ENCODE data around the gene JMJD8.
A peak's percentile ranks its signal among the peaks of the same experiment; 100 is the strongest.

Gene JMJD8

GRCh38 chr16:684071-684794, at the start of gene JMJD8:
Gene JMJD8, minus strand, starts transcription at chr16:684334. Its CDS starts 15 bp downstream, at chr16:684319.
- peak within 1 kb of the TSS; percentile 62 for H3K27ac Mint-ChIP-seq
- peaks cover 3% of the 10 kb centered on the region for H3K36me3 Mint-ChIP-seq
- H3K27me3 Mint-ChIP-seq: no peaks in the 10 kb centered on the region
- peaks cover 20% of the 10 kb centered on the region for H3K4me1 Mint-ChIP-seq
- H3K9me3 Mint-ChIP-seq: no peaks in the 10 kb centered on the region
- H3K4me3 Mint-ChIP-seq: peak within 1 kb of the TSS; percentile 83

GRCh38 chr16:733382-734207, 49.5 kb upstream of the JMJD8 start:
- no peak overlapping the region for H3K27ac Mint-ChIP-seq
- no peak overlapping the region for H3K4me3 Mint-ChIP-seq
- no peaks in the 10 kb centered on the region for H3K4me1 Mint-ChIP-seq
- H3K27me3 Mint-ChIP-seq: no peaks in the 10 kb centered on the region
- no peaks in the 10 kb centered on the region for H3K9me3 Mint-ChIP-seq
- H3K36me3 Mint-ChIP-seq: peaks cover 7% of the 10 kb centered on the region

GRCh38 chr16:732936-733335, 48.8 kb upstream of the JMJD8 start:
- Mint-ChIP-seq H3K9me3 (no peaks in the 10 kb centered on the region), H3K4me3 (no peak overlapping the region), H3K27ac (no peak overlapping the region), H3K4me1 (no peaks in the 10 kb centered on the region), H3K27me3 (no peaks in the 10 kb centered on the region), H3K36me3 (peaks cover 5% of the 10 kb centered on the region)

GRCh38 chr16:732332-732731, 48.2 kb upstream of the JMJD8 start:
- Mint-ChIP-seq H3K27me3 (no peaks in the 10 kb centered on the region), H3K4me1 (no peaks in the 10 kb centered on the region), H3K36me3 (peaks cover 3% of the 10 kb centered on the region), H3K27ac (no peak overlapping the region), H3K9me3 (no peaks in the 10 kb centered on the region), H3K4me3 (no peak overlapping the region)

- H3K4me1 Mint-ChIP-seq: no peaks in the 10 kb centered on the region
- no peak overlapping the region for H3K27ac Mint-ChIP-seq
- no peak overlapping the region for H3K4me3 Mint-ChIP-seq
- H3K9me3 Mint-ChIP-seq: no peaks in the 10 kb centered on the region
- peaks cover 3% of the 10 kb centered on the region for H3K36me3 Mint-ChIP-seq
- H3K27me3 Mint-ChIP-seq: no peaks in the 10 kb centered on the region
Observed at GRCh38 chr16:730666-731509, 46.8 kb upstream of the JMJD8 start.

GRCh38 chr16:729768-730665, 45.9 kb upstream of the JMJD8 start:
- no peaks in the 10 kb centered on the region for H3K36me3 Mint-ChIP-seq
- no peaks in the 10 kb centered on the region for H3K4me1 Mint-ChIP-seq
- H3K9me3 Mint-ChIP-seq: no peaks in the 10 kb centered on the region
- H3K4me3 Mint-ChIP-seq: peak overlapping the region; percentile 23
- no peak overlapping the region for H3K27ac Mint-ChIP-seq
- no peaks in the 10 kb centered on the region for H3K27me3 Mint-ChIP-seq

- H3K36me3 Mint-ChIP-seq: no peaks in the 10 kb centered on the region
- no peaks in the 10 kb centered on the region for H3K9me3 Mint-ChIP-seq
- no peak overlapping the region for H3K4me3 Mint-ChIP-seq
- no peaks in the 10 kb centered on the region for H3K4me1 Mint-ChIP-seq
- H3K27ac Mint-ChIP-seq: no peak overlapping the region
- no peaks in the 10 kb centered on the region for H3K27me3 Mint-ChIP-seq
Observed at GRCh38 chr16:728890-729744, 45.0 kb upstream of the JMJD8 start.

GRCh38 chr16:728131-728889, 44.2 kb upstream of the JMJD8 start:
- no peak overlapping the region for H3K4me3 Mint-ChIP-seq
- H3K9me3 Mint-ChIP-seq: no peaks in the 10 kb centered on the region
- H3K4me1 Mint-ChIP-seq: no peaks in the 10 kb centered on the region
- no peaks in the 10 kb centered on the region for H3K36me3 Mint-ChIP-seq
- no peak overlapping the region for H3K27ac Mint-ChIP-seq
- no peaks in the 10 kb centered on the region for H3K27me3 Mint-ChIP-seq

GRCh38 chr16:727291-727977, 43.3 kb upstream of the JMJD8 start:
- Mint-ChIP-seq H3K4me1 (no peaks in the 10 kb centered on the region), H3K36me3 (no peaks in the 10 kb centered on the region), H3K27ac (no peak overlapping the region), H3K27me3 (no peaks in the 10 kb centered on the region), H3K4me3 (peak overlapping the region; percentile 42), H3K9me3 (no peaks in the 10 kb centered on the region)

GRCh38 chr16:726438-727290, 42.5 kb upstream of the JMJD8 start, which contains the start of the genes CCDC78 and HAGHL:
Gene CCDC78, minus strand, starts transcription at chr16:726443. Its CDS starts 76 bp downstream, at chr16:726367.
Gene HAGHL, plus strand, starts transcription at chr16:727106. Its CDS starts 404 bp downstream, at chr16:727510.
- H3K27ac Mint-ChIP-seq: peak within 1 kb of the TSS; percentile 55
- H3K27me3 Mint-ChIP-seq: no peaks in the 10 kb centered on the region
- no peaks in the 10 kb centered on the region for H3K9me3 Mint-ChIP-seq
- H3K36me3 Mint-ChIP-seq: no peaks in the 10 kb centered on the region
- peak within 1 kb of the TSS; percentile 67 for H3K4me3 Mint-ChIP-seq
- no peaks in the 10 kb centered on the region for H3K4me1 Mint-ChIP-seq

GRCh38 chr16:726188-726437, 42.0 kb upstream of the JMJD8 start:
- no peak overlapping the region for H3K4me3 Mint-ChIP-seq
- H3K36me3 Mint-ChIP-seq: no peaks in the 10 kb centered on the region
- no peaks in the 10 kb centered on the region for H3K27me3 Mint-ChIP-seq
- H3K9me3 Mint-ChIP-seq: no peaks in the 10 kb centered on the region
- H3K4me1 Mint-ChIP-seq: no peaks in the 10 kb centered on the region
- no peak overlapping the region for H3K27ac Mint-ChIP-seq

- H3K4me3 Mint-ChIP-seq: no peak overlapping the region
- H3K9me3 Mint-ChIP-seq: no peaks in the 10 kb centered on the region
- H3K27me3 Mint-ChIP-seq: no peaks in the 10 kb centered on the region
Observed at GRCh38 chr16:725463-726187, 41.5 kb upstream of the JMJD8 start.

More at GRCh38 chr16:725463-726187, 41.5 kb upstream of the JMJD8 start:
- no peaks in the 10 kb centered on the region for H3K4me1 Mint-ChIP-seq
- no peaks in the 10 kb centered on the region for H3K36me3 Mint-ChIP-seq
- no peak overlapping the region for H3K27ac Mint-ChIP-seq
